T-cell (primary cell): ENCODE results near the gene PUM1. TPM values are rescaled to one million over a fixed set of nuclear protein-coding genes. Genes with fewer than 3 reads are reported as not detected.

Source experiments
- ATAC-seq, 4 experiments: fragments of 200-7000 bp in 3 of 4; fragments of 150-1000 bp in 1 of 4; cut with Tn5 transposase; replicated peaks in 1 of 4; 1 replicate in 3 of 4; 2 replicates in 1 of 4; pipeline ENCODE4 v1.10.0; 2021; ENCODE audit warnings: moderate library complexity in 3 of 4, mild to moderate bottlenecking in 2 of 4, moderate number of reproducible peaks in 1 of 4
- CTCF ChIA-PET, 2 donors: fragments of 300-600 bp; sonication (Branson Sonifier 250); formaldehyde crosslinking; loops; one replicate each; lab custom pipeline; 2022; ENCODE audit warnings: antibody characterized with exemption in 2 of 2; lab: Charles Lee
- POLR2A ChIA-PET, 2 donors: fragments of 300-600 bp; sonication (Branson Sonifier 250); formaldehyde crosslinking; loops; one replicate each; lab custom pipeline; 2022; ENCODE audit warnings: antibody characterized with exemption in 2 of 2; lab: Charles Lee
- DNase-seq, 35 experiments: peaks; one replicate each; pipeline versions ENCODE4 v3.0.0 to v3.0.0-alpha.2; 2013 to 2023
- H3K27ac ChIP-seq: one replicate; pipeline ENCODE4 v1.5.1; 2013; ENCODE audit warnings: low read length
- H3K27me3 ChIP-seq, 2 experiments: replicated peaks in 1 of 2; 1 replicate in 1 of 2; 2 replicates in 1 of 2; pipeline versions ENCODE4 v1.6.1 to v1.7.0; 2013; ENCODE audit warnings: low read length in 1 of 2, mixed read lengths in 1 of 2; ENCODE audit not compliant: control insufficient read depth in 2 of 2, insufficient read depth in 2 of 2; ENCODE audit errors: extremely low read depth in 1 of 2
- H3K36me3 ChIP-seq, 2 donors: 1 replicate in 1 of 2; 2 replicates in 1 of 2; pipeline versions ENCODE4 v1.6.1 to v1.7.0; 2013; ENCODE audit warnings: low read length in 1 of 2; ENCODE audit not compliant: control insufficient read depth in 2 of 2, insufficient read depth in 1 of 2; ENCODE audit errors: extremely low read depth in 1 of 2
- H3K4me1 ChIP-seq, 2 experiments: 1 replicate in 1 of 2; 2 replicates in 1 of 2; pipeline versions ENCODE4 v1.6.1 to v1.7.0; 2013; ENCODE audit warnings: low read length in 2 of 2, mixed read lengths in 1 of 2; ENCODE audit not compliant: insufficient read depth in 2 of 2, control insufficient read depth in 1 of 2; ENCODE audit errors: extremely low read depth in 1 of 2
- H3K4me3 ChIP-seq, 2 donors: 1 replicate in 1 of 2; 2 replicates in 1 of 2; pipeline versions ENCODE4 v1.5.1 to v1.7.0; 2013; ENCODE audit warnings: mild to moderate bottlenecking in 2 of 2, low read length in 1 of 2, moderate library complexity in 1 of 2; ENCODE audit not compliant: control insufficient read depth in 1 of 2; ENCODE audit errors: extremely low read depth in 1 of 2
- H3K9me3 ChIP-seq: 2 replicates; pipeline ENCODE4 v1.7.0; 2013
- H3K27ac Mint-ChIP-seq, 2 donors: one replicate each; pipeline ENCODE4 v1.8.0; 2020 to 2021; ENCODE audit warnings: mild to moderate bottlenecking in 2 of 2, mixed read lengths in 2 of 2
- H3K27me3 Mint-ChIP-seq, 2 donors: one replicate each; pipeline ENCODE4 v1.8.0; 2021 to 2022; ENCODE audit warnings: mixed read lengths in 2 of 2
- H3K36me3 Mint-ChIP-seq: one replicate; pipeline ENCODE4 v1.8.0; 2021; ENCODE audit warnings: mixed read lengths
- H3K4me1 Mint-ChIP-seq, 3 donors: one replicate each; pipeline ENCODE4 v1.8.0; 2020 to 2022; ENCODE audit warnings: mixed read lengths in 3 of 3, mild to moderate bottlenecking in 1 of 3
- H3K4me3 Mint-ChIP-seq, 3 donors: one replicate each; pipeline ENCODE4 v1.8.0; 2020 to 2022; ENCODE audit warnings: mild to moderate bottlenecking in 3 of 3, mixed read lengths in 3 of 3, moderate library complexity in 3 of 3
- H3K9me3 Mint-ChIP-seq, 3 donors: one replicate each; pipeline ENCODE4 v1.8.0; 2020 to 2022; ENCODE audit warnings: mixed read lengths in 3 of 3
- WGBS: methylation state at CpG from one replicate; pipeline ENCODE4 v1.1.5; 2013; ENCODE audit warnings: missing lambda C conversion rate; ENCODE audit not compliant: insufficient coverage; 5-methylcytosine and 5-hydroxymethylcytosine counted together
- total RNA-seq, 35 experiments: library from RNA in 6 of 35; stranded (reverse) in 6 of 35; fragments of 120-200 nt in 1 of 35; gene quantifications; one replicate each; pipeline versions ENCODE4 v1.2.1 to v1.2.4 and lab custom pipeline; 2013 to 2026

PUM1 gene
- total RNA-seq, 5 donors from 2014 or later (not counting 1 experiment from before 2014, with no cell fraction given): 146 to 229 (median 154) TPM

GRCh38 chr1:30981172-30981571 is 84.3 kb downstream of the PUM1 start:
- no peaks in the 10 kb centered on the region for H3K9me3 ChIP-seq
- no peak overlapping the region for H3K4me3 ChIP-seq
- H3K4me1 ChIP-seq: no peaks in the 10 kb centered on the region
- no peak overlapping the region for H3K27ac ChIP-seq
- H3K27ac Mint-ChIP-seq: no peak overlapping the region
- H3K9me3 Mint-ChIP-seq: no peaks in the 10 kb centered on the region
- WGBS: 100% methylated on average over 3 of the region's 6 CpGs
- peaks cover 55% of the 10 kb centered on the region for H3K36me3 Mint-ChIP-seq
- H3K4me1 Mint-ChIP-seq: peaks cover 35 to 69% (median 65%) of the 10 kb centered on the region in 3 donors
- ChIA-PET CTCF (interaction anchor here in 1 of 2 donors (1.1 kb wide), 1 partner anchor 13 kb away, joined by 3 read pairs; no protein-coding TSS in a partner anchor), POLR2A (interaction anchor here (0.7 kb wide), 3 partner anchors 13 to 50 kb away, joined by 3 read pairs; no protein-coding TSS in a partner anchor)
- ATAC-seq (no peak), DNase-seq (no peak)
- no peaks in the 10 kb centered on the region for H3K27me3 ChIP-seq
- H3K36me3 ChIP-seq: peaks cover 5 to 47% of the 10 kb centered on the region in 2 donors
- no peak overlapping the region for H3K4me3 Mint-ChIP-seq
- no peaks in the 10 kb centered on the region for H3K27me3 Mint-ChIP-seq

GRCh38 chr1:30977511-30977910 is 88.0 kb downstream of the PUM1 start:
- 83% methylated on average over 1 of the region's 2 CpGs for WGBS
- Histone ChIP-seq H3K27ac (no peak overlapping the region), H3K9me3 (no peaks in the 10 kb centered on the region), H3K4me3 (no peak overlapping the region), H3K4me1 (no peaks in the 10 kb centered on the region), H3K27me3 (no peaks in the 10 kb centered on the region), H3K36me3 (peaks cover 5 to 60% of the 10 kb centered on the region in 2 donors)
- ChIA-PET POLR2A (no interaction called here), CTCF (no interaction called here)
- H3K9me3 Mint-ChIP-seq: no peaks in the 10 kb centered on the region
- H3K4me1 Mint-ChIP-seq: peaks cover 22 to 44% (median 43%) of the 10 kb centered on the region in 3 donors
- no peak for ATAC-seq
- no peaks in the 10 kb centered on the region for H3K27me3 Mint-ChIP-seq
- peaks cover 56% of the 10 kb centered on the region for H3K36me3 Mint-ChIP-seq
- H3K27ac Mint-ChIP-seq: peak overlapping the region; percentile 70 to 78
- H3K4me3 Mint-ChIP-seq: no peak overlapping the region
- DNase-seq: no peak

GRCh38 chr1:30977105-30977504 is 88.4 kb downstream of the PUM1 start:
- Histone ChIP-seq H3K36me3 (peaks cover 5 to 56% of the 10 kb centered on the region in 2 donors), H3K4me3 (no peak overlapping the region), H3K27me3 (no peaks in the 10 kb centered on the region), H3K27ac (no peak overlapping the region), H3K9me3 (no peaks in the 10 kb centered on the region), H3K4me1 (no peaks in the 10 kb centered on the region)
- 88% methylated on average over 4 of the region's 5 CpGs for WGBS
- Mint-ChIP-seq H3K36me3 (peaks cover 51% of the 10 kb centered on the region), H3K27ac (peak overlapping the region; percentile 70 to 78), H3K27me3 (no peaks in the 10 kb centered on the region), H3K9me3 (no peaks in the 10 kb centered on the region), H3K4me3 (no peak overlapping the region), H3K4me1 (peaks cover 22 to 40% (median 39%) of the 10 kb centered on the region in 3 donors)
- CTCF ChIA-PET: interaction anchor here in 1 of 2 donors (0.5 kb wide), 1 partner anchor 113 kb away, joined by 5 read pairs; no protein-coding TSS in a partner anchor
- POLR2A ChIA-PET: no interaction called here
- ATAC-seq (no peak), DNase-seq (no peak)

DNA sequence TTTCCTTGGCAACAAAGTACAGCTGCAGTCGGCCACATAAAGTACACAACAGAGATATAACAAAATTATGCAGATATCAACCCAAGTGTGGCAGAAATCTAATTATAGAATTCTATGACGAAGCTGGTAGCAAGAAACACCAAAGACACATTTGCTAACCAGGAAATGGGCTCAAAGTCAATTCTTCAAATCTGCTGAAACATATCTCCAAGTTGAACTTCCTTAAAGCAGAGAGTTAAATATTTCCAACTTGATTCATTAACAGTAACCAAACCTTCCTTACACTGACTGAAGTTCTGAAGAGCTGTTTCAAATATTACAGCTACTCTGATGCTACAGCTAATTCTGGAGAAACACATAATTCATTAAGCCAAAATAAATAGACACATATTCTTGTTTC is 89.4 kb downstream of the PUM1 start:
- no peak overlapping the region for H3K4me3 ChIP-seq
- no peaks in the 10 kb centered on the region for H3K4me1 ChIP-seq
- CTCF ChIA-PET: interaction anchor here (0.7 kb wide), 2 partner anchors 183 to 302 kb away, joined by 3 to 6 read pairs; no protein-coding TSS in a partner anchor
- peaks cover 5 to 49% of the 10 kb centered on the region in 2 donors for H3K36me3 ChIP-seq
- H3K27me3 ChIP-seq: no peaks in the 10 kb centered on the region
- no peak for DNase-seq
- Mint-ChIP-seq H3K9me3 (no peaks in the 10 kb centered on the region), H3K4me1 (peaks cover 30 to 46% (median 41%) of the 10 kb centered on the region in 3 donors), H3K36me3 (peaks cover 49% of the 10 kb centered on the region), H3K27me3 (no peaks in the 10 kb centered on the region), H3K4me3 (no peak overlapping the region), H3K27ac (peak overlapping the region; percentile 2 to 78)
- no peaks in the 10 kb centered on the region for H3K9me3 ChIP-seq
- H3K27ac ChIP-seq: no peak overlapping the region
- POLR2A ChIA-PET: no interaction called here
- no CpG with 5 or more reads among the region's 2 CpGs for WGBS
- ATAC-seq: no peak

GRCh38 chr1:30975217-30975616 is 90.3 kb downstream of the PUM1 start:
- Histone ChIP-seq H3K9me3 (no peaks in the 10 kb centered on the region), H3K4me3 (no peak overlapping the region), H3K27me3 (no peaks in the 10 kb centered on the region), H3K27ac (no peak overlapping the region), H3K36me3 (peaks cover 5 to 47% of the 10 kb centered on the region in 2 donors), H3K4me1 (no peaks in the 10 kb centered on the region)
- ChIA-PET POLR2A (no interaction called here), CTCF (no interaction called here)
- Mint-ChIP-seq H3K4me3 (no peak overlapping the region), H3K36me3 (peaks cover 45% of the 10 kb centered on the region), H3K27ac (peak overlapping the region in 1 of 2 donors; percentile 11), H3K9me3 (no peaks in the 10 kb centered on the region), H3K4me1 (peaks cover 39 to 53% (median 45%) of the 10 kb centered on the region in 3 donors), H3K27me3 (no peaks in the 10 kb centered on the region)
- no peak for DNase-seq
- no CpG with 5 or more reads among the region's 3 CpGs for WGBS
- no peak for ATAC-seq

DNA sequence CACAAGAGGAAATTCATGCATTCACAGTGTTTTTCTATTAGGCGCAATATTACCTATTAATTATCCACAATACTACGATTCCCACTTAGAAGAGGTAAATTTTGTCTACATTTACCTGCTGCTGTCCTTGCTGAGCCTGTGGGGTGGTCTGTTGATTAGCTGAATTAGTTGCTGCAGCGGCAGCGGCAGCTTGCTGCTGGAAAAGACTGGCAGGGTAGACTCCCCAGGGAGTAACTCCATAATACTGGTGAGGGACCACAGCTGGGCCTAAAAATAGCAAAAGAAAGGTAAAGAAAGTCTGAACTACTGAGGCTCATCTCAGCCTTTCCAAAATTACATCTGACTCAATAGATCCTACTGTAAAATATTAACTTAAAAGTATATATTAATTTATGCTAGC is 91.0 kb downstream of the PUM1 start:
- H3K9me3 ChIP-seq: no peaks in the 10 kb centered on the region
- CTCF ChIA-PET: interaction anchor here in 1 of 2 donors (0.7 kb wide), 1 partner anchor 293 kb away, joined by 3 read pairs; no protein-coding TSS in a partner anchor
- no peaks in the 10 kb centered on the region for H3K4me1 ChIP-seq
- POLR2A ChIA-PET: no interaction called here
- no peak for DNase-seq
- Mint-ChIP-seq H3K27ac (no peak overlapping the region), H3K4me1 (peaks cover 45 to 57% (median 46%) of the 10 kb centered on the region in 3 donors), H3K4me3 (no peak overlapping the region), H3K36me3 (peaks cover 43% of the 10 kb centered on the region), H3K9me3 (no peaks in the 10 kb centered on the region), H3K27me3 (no peaks in the 10 kb centered on the region)
- H3K4me3 ChIP-seq: no peak overlapping the region
- no CpG with 5 or more reads among the region's 4 CpGs for WGBS
- peaks cover 5 to 46% of the 10 kb centered on the region in 2 donors for H3K36me3 ChIP-seq
- H3K27ac ChIP-seq: no peak overlapping the region
- no peak for ATAC-seq
- no peaks in the 10 kb centered on the region for H3K27me3 ChIP-seq
